HepG2 (cell line): ENCODE results near the gene KRT76. TPM values are rescaled to one million over a fixed set of nuclear protein-coding genes. Genes with fewer than 3 reads are reported as not detected.

Source experiments
- ATAC-seq: fragments of 200-7000 bp; cut with Tn5 transposase; 3 replicates; pipeline ENCODE4 v1.9.1; 2020; ENCODE audit warnings: mild to moderate bottlenecking, moderate library complexity
- BruUV-seq: library from RNA; stranded (reverse); fragments of 400-500 nt; replicated peaks from 2 replicates; lab custom pipeline; 2021; lab: Mats Ljungman, UMichigan
- CTCF ChIA-PET: fragments of 300-600 bp; formaldehyde crosslinking; extraction: SDS; loops from one replicate; lab custom pipeline; 2021; ENCODE audit warnings: low total read pairs, inconsistent platforms, low intra/inter-chr PET ratio; lab: Yijun Ruan, JAX
- POLR2A ChIA-PET: fragments of 350-600 bp; sonication (Branson Sonifier 250); formaldehyde crosslinking; loops from one replicate; lab custom pipeline; 2020; ENCODE audit warnings: antibody characterized with exemption, inconsistent platforms; lab: Yijun Ruan, JAX
- DNase-seq: peaks from one replicate; pipeline ENCODE4 v3.0.0-alpha.2; 2015; ENCODE audit warnings: low spot score
- FAIRE-seq: peaks from 3 replicates; lab custom pipeline; 2011; peaks lifted over from hg19 to GRCh38; lab: Jason Lieb, UNC
- H2AFZ ChIP-seq: one replicate; pipeline ENCODE4 v1.6.1; 2011; ENCODE audit warnings: low read length, inconsistent platforms
- H3K27ac ChIP-seq: fragments of 300-600 bp; 3 replicates; pipeline ENCODE4 v1.8.0; 2011; ENCODE audit warnings: mixed run types, mild to moderate bottlenecking, mixed read lengths, low read length, inconsistent platforms; ENCODE audit not compliant: insufficient read depth; ENCODE audit errors: extremely low read length
- H3K27me3 ChIP-seq, 2 experiments: fragments of 200-600 bp in 1 of 2; 2 replicates in 1 of 2; 3 replicates in 1 of 2; pipeline versions ENCODE4 v1.6.0 to v1.8.0; 2011; ENCODE audit warnings: low read length in 2 of 2, mild to moderate bottlenecking in 2 of 2, moderate library complexity in 2 of 2, inconsistent platforms in 1 of 2; ENCODE audit not compliant: insufficient read depth in 2 of 2, control insufficient read depth in 1 of 2
- H3K36me3 ChIP-seq, 2 experiments: fragments of 200-600 bp in 1 of 2; replicated peaks in 1 of 2; 2 replicates in 1 of 2; 3 replicates in 1 of 2; pipeline versions ENCODE4 v1.5.1 to v1.8.0; 2011; ENCODE audit warnings: low read length in 2 of 2, inconsistent platforms in 1 of 2; ENCODE audit not compliant: insufficient read depth in 2 of 2, control insufficient read depth in 1 of 2
- H3K4me1 ChIP-seq: 2 replicates; pipeline ENCODE4 v1.5.1; 2012; ENCODE audit warnings: low read length, inconsistent platforms; ENCODE audit not compliant: insufficient read depth
- H3K4me2 ChIP-seq: 2 replicates; pipeline ENCODE4 v1.6.0; 2011; ENCODE audit warnings: low read depth, low read length, inconsistent platforms
- H3K4me3 ChIP-seq, 3 experiments: fragments of 200-600 bp in 1 of 3; sonication (generic), shearing (Covaris generic) in 1 of 3; replicated peaks in 1 of 3; 2 replicates each; pipeline ENCODE4 v1.5.1; 2011 to 2016; ENCODE audit warnings: low read length in 3 of 3, inconsistent platforms in 2 of 3, low read depth in 2 of 3, mild to moderate bottlenecking in 2 of 3, control low read depth in 1 of 3, mixed read lengths in 1 of 3; ENCODE audit not compliant: insufficient read depth in 1 of 3
- H3K79me2 ChIP-seq: one replicate; pipeline ENCODE4 v1.6.1; 2011; ENCODE audit warnings: low read length, inconsistent platforms; ENCODE audit not compliant: insufficient read depth
- H3K9ac ChIP-seq: 2 replicates; pipeline ENCODE4 v1.6.0; 2011; ENCODE audit warnings: mild to moderate bottlenecking, low read depth, low read length, inconsistent platforms; ENCODE audit not compliant: insufficient read depth
- H3K9me3 ChIP-seq: 2 replicates; pipeline ENCODE4 v1.5.1; 2012; ENCODE audit warnings: mild to moderate bottlenecking, low read length
- H4K20me1 ChIP-seq: 2 replicates; pipeline ENCODE4 v1.6.0; 2011; ENCODE audit warnings: inconsistent platforms, mild to moderate bottlenecking, low read length, moderate library complexity; ENCODE audit not compliant: insufficient read depth
- ARHGAP35 ChIP-seq: sonication (generic); formaldehyde crosslinking; IDR thresholded peaks from 2 replicates; pipeline ENCODE4 v1.9.0; 2022; ENCODE audit warnings: mild to moderate bottlenecking, inconsistent platforms, moderate library complexity, missing genetic modification reagents, borderline replicate concordance
- ARNT ChIP-seq: fragments of 450-650 bp; IDR thresholded peaks from 2 replicates; pipeline ENCODE4 v1.6.1; 2017
- PHF20 ChIP-seq: sonication (generic); formaldehyde crosslinking; IDR thresholded peaks from 2 replicates; pipeline ENCODE4 v1.5.0; 2020; ENCODE audit warnings: mild to moderate bottlenecking, missing genetic modification reagents
- ZBTB42 ChIP-seq: sonication (generic); formaldehyde crosslinking; IDR thresholded peaks from 2 replicates; pipeline ENCODE4 v1.5.0; 2020; ENCODE audit warnings: mild to moderate bottlenecking, missing genetic modification reagents
- ZMAT5 ChIP-seq: sonication (generic); formaldehyde crosslinking; IDR thresholded peaks from 2 replicates; pipeline ENCODE4 v1.5.0; 2020; ENCODE audit warnings: mild to moderate bottlenecking, low read depth, missing genetic modification reagents, borderline replicate concordance
- ZNF292 ChIP-seq: sonication (generic); formaldehyde crosslinking; IDR thresholded peaks from 2 replicates; pipeline ENCODE4 v1.8.1; 2022; ENCODE audit warnings: mild to moderate bottlenecking, low read depth, missing genetic modification reagents, borderline replicate concordance
- ZNF30 ChIP-seq: sonication (generic); formaldehyde crosslinking; IDR thresholded peaks from 2 replicates; pipeline ENCODE4 v1.5.0; 2020; ENCODE audit warnings: mild to moderate bottlenecking, missing genetic modification reagents
- ZNF414 ChIP-seq: sonication (generic); formaldehyde crosslinking; IDR thresholded peaks from 2 replicates; pipeline ENCODE4 v1.5.0; 2020; ENCODE audit warnings: missing genetic modification reagents
- ZNF446 ChIP-seq: sonication (generic); formaldehyde crosslinking; IDR thresholded peaks from 2 replicates; pipeline ENCODE4 v1.5.0; 2020; ENCODE audit warnings: mild to moderate bottlenecking, missing genetic modification reagents
- ZNF556 ChIP-seq: sonication (generic); formaldehyde crosslinking; IDR thresholded peaks from 2 replicates; pipeline ENCODE4 v1.4.0; 2020; ENCODE audit warnings: mild to moderate bottlenecking, missing genetic modification reagents, borderline replicate concordance
- ZNF563 ChIP-seq: sonication (generic); formaldehyde crosslinking; IDR thresholded peaks from 2 replicates; pipeline ENCODE4 v1.8.0; 2022; ENCODE audit warnings: mild to moderate bottlenecking, moderate library complexity, missing genetic modification reagents
- ZNF574 ChIP-seq: sonication (generic); formaldehyde crosslinking; IDR thresholded peaks from 2 replicates; pipeline ENCODE4 v1.4.0; 2020; ENCODE audit warnings: missing genetic modification reagents
- ZNF878 ChIP-seq: sonication (generic); formaldehyde crosslinking; IDR thresholded peaks from 2 replicates; pipeline ENCODE4 v1.8.1; 2023; ENCODE audit warnings: mild to moderate bottlenecking, missing genetic modification reagents, moderate library complexity
- ZNF891 ChIP-seq: sonication (generic); formaldehyde crosslinking; IDR thresholded peaks from 2 replicates; pipeline ENCODE4 v1.5.0; 2020; ENCODE audit warnings: mild to moderate bottlenecking, missing genetic modification reagents
- WGBS: methylation state at CpG from one replicate; pipeline ENCODE4 v1.1.6; 2017; ENCODE audit warnings: low lambda C conversion rate; 5-methylcytosine and 5-hydroxymethylcytosine counted together
- in situ Hi-C: cut with HindIII; loops from 2 replicates; pipeline ENCODE4 v1.10.0; 2017; ENCODE audit warnings: low pct_unique_long_range_greater_than_20kb; ENCODE audit not compliant: extremely low pct_ligation_motif_present
- intact Hi-C: fragments of 100-400 bp; cut with micrococcal nuclease; formaldehyde crosslinking; loops from one replicate; pipeline ENCODE4 v1.10.0; 2022; ENCODE audit not compliant: unreplicated experiment
- polyA plus RNA-seq, 8 experiments: library from polyadenylated mRNA; depleted of rRNA in 3 of 8; stranded (reverse) in 7 of 8; unstranded in 1 of 8; fragments of >200 nt; fragmentation: Illumina TruSeq in 4 of 8; extraction: Trizol in 4 of 8; gene quantifications; 2 replicates each; pipeline versions ENCODE4 v1.2.1 to v1.2.3, GENCODE V29; 2011 to 2016; ENCODE audit warnings: low read depth in 4 of 8, missing spikeins in 1 of 8, mixed read lengths in 1 of 8; ENCODE audit not compliant: insufficient read depth in 1 of 8
- total RNA-seq, 5 experiments: library from RNA; depleted of rRNA; stranded (reverse); fragments of >200 nt; fragmentation: Illumina TruSeq; extraction: Trizol; gene quantifications; 2 replicates each; pipeline ENCODE4 v1.2.3, GENCODE V29; 2016; ENCODE audit warnings: low read depth in 1 of 5

The KRT76 gene
- total and polyA plus RNA-seq, 2 of the 13 experiments (the other 11 are each of a cell fraction or from before 2014, with no cell fraction given) = not detected

- Histone ChIP-seq H3K4me3 (no peak overlapping the region), H3K4me2 (no peak overlapping the region), H3K27ac (no peak overlapping the region), H4K20me1 (no peaks in the 10 kb centered on the region), H3K36me3 (no peaks in the 10 kb centered on the region), H3K27me3 (peaks cover 4 to 33% of the 10 kb centered on the region in 2 experiments; a peak in 3 of 5 replicates), H3K4me1 (no peaks in the 10 kb centered on the region), H3K9ac (no peak overlapping the region), H2AFZ (no peak overlapping the region), H3K9me3 (no peaks in the 10 kb centered on the region), H3K79me2 (no peaks in the 10 kb centered on the region)
- no TSS peak for BruUV-seq
- in situ Hi-C loops (no loop called here), intact Hi-C loops (no loop called here)
- WGBS = 8% methylated on average over 3 of the region's 5 CpGs
- FAIRE-seq (no peak), ATAC-seq (no peak), DNase-seq (no peak)
- TF ChIP-seq ZNF30 (CRISPR knock-in tag) = no peak
- no peak for TF ChIP-seq ZNF574 (CRISPR knock-in tag)
- no peak for TF ChIP-seq ZNF414 (CRISPR knock-in tag)
- TF ChIP-seq ZNF556 = no peak
- TF ChIP-seq PHF20 (CRISPR knock-in tag) = no peak
- TF ChIP-seq ARHGAP35 (CRISPR knock-in tag) = no peak
- no peak for TF ChIP-seq ZNF446 (CRISPR knock-in tag)
- TF ChIP-seq ARNT = no peak
- no peak for TF ChIP-seq ZNF878 (CRISPR knock-in tag)
- no peak for TF ChIP-seq ZMAT5
- TF ChIP-seq ZNF563 = no peak
- no peak for TF ChIP-seq ZNF292
- no peak for TF ChIP-seq ZBTB42 (CRISPR knock-in tag)
- TF ChIP-seq ZNF891 (CRISPR knock-in tag) = no peak
- POLR2A ChIA-PET = no interaction called here
- CTCF ChIA-PET = no interaction called here
Observed at GRCh38 chr12:52794479-52795331, 17.6 kb upstream of the KRT76 start.
